CD14-positive monocyte (primary cell): ENCODE measurements around the gene CABP7. TPM values are rescaled to one million over a fixed set of nuclear protein-coding genes. Genes with fewer than 3 reads are reported as not detected.

Experiments
- DNase-seq, 3 donors: peaks; one replicate each; pipeline ENCODE4 v3.0.0-alpha.2; 2011 to 2022
- H2AFZ ChIP-seq: 2 replicates; pipeline ENCODE4 v1.6.0; 2012; ENCODE audit warnings: mild to moderate bottlenecking, low read depth, low read length, inconsistent platforms; ENCODE audit not compliant: insufficient read depth, poor library complexity, severe bottlenecking
- H3K27ac ChIP-seq, 2 donors: 1 replicate in 1 of 2; 2 replicates in 1 of 2; pipeline ENCODE4 v1.5.1; 2012 to 2013; ENCODE audit warnings: low read length in 2 of 2, control low read depth in 1 of 2, inconsistent platforms in 1 of 2, low read depth in 1 of 2, mild to moderate bottlenecking in 1 of 2
- H3K27me3 ChIP-seq, 2 donors: one replicate each; pipeline versions ENCODE4 v1.6.0 to v1.6.1; 2011 to 2013; ENCODE audit warnings: low read length in 2 of 2; ENCODE audit not compliant: control insufficient read depth in 2 of 2, insufficient read depth in 2 of 2
- H3K36me3 ChIP-seq, 2 donors: replicated peaks in 1 of 2; 1 replicate in 1 of 2; 2 replicates in 1 of 2; pipeline versions ENCODE4 v1.5.1 to v1.6.1; 2012 to 2013; ENCODE audit warnings: low read length in 2 of 2, control low read depth in 1 of 2, inconsistent platforms in 1 of 2, mild to moderate bottlenecking in 1 of 2; ENCODE audit not compliant: insufficient read depth in 2 of 2, control insufficient read depth in 1 of 2
- H3K4me1 ChIP-seq, 2 donors: 1 replicate in 1 of 2; 2 replicates in 1 of 2; pipeline versions ENCODE4 v1.5.1 to v1.6.1; 2012 to 2013; ENCODE audit warnings: low read length in 2 of 2, control low read depth in 1 of 2, inconsistent platforms in 1 of 2, mild to moderate bottlenecking in 1 of 2, moderate library complexity in 1 of 2; ENCODE audit not compliant: insufficient read depth in 2 of 2, control insufficient read depth in 1 of 2
- H3K4me2 ChIP-seq: replicated peaks from 2 replicates; pipeline ENCODE3; 2012; ENCODE audit warnings: low read length, moderate library complexity, mild to moderate bottlenecking; ENCODE audit not compliant: poor library complexity, severe bottlenecking; ENCODE audit errors: extremely low read depth
- H3K4me3 ChIP-seq, 3 experiments: fragments of 200-600 bp in 1 of 3; sonication (generic) in 1 of 3; replicated peaks in 1 of 3; 1 replicate in 2 of 3; 2 replicates in 1 of 3; pipeline ENCODE4 v1.5.1; 2011 to 2013; ENCODE audit warnings: low read length in 3 of 3, mild to moderate bottlenecking in 3 of 3, control low read depth in 2 of 3, low read depth in 2 of 3, inconsistent platforms in 1 of 3, moderate library complexity in 1 of 3
- H3K79me2 ChIP-seq: 2 replicates; pipeline ENCODE4 v1.6.0; 2012; ENCODE audit warnings: mild to moderate bottlenecking, control low read depth, inconsistent platforms, low read length, moderate library complexity; ENCODE audit not compliant: insufficient read depth
- H3K9ac ChIP-seq: 2 replicates; pipeline ENCODE4 v1.6.0; 2017; ENCODE audit warnings: low read length, mild to moderate bottlenecking; ENCODE audit not compliant: insufficient read depth, poor library complexity, severe bottlenecking
- H3K9me3 ChIP-seq, 2 donors: replicated peaks in 1 of 2; 1 replicate in 1 of 2; 2 replicates in 1 of 2; pipeline versions ENCODE4 v1.5.1 to v1.6.1; 2012 to 2013; ENCODE audit warnings: low read length in 2 of 2, control low read depth in 1 of 2; ENCODE audit not compliant: control insufficient read depth in 1 of 2, insufficient read depth in 1 of 2
- H4K20me1 ChIP-seq: 2 replicates; pipeline ENCODE4 v1.6.0; 2012; ENCODE audit warnings: mild to moderate bottlenecking, low read length, control low read depth, moderate library complexity; ENCODE audit not compliant: insufficient read depth
- H3K27ac Mint-ChIP-seq, 7 donors: one replicate each; pipeline ENCODE4 v1.8.0; 2020; ENCODE audit warnings: mild to moderate bottlenecking in 7 of 7, mixed read lengths in 7 of 7, moderate library complexity in 6 of 7, inconsistent platforms in 2 of 7
- H3K27me3 Mint-ChIP-seq, 3 donors: one replicate each; pipeline ENCODE4 v1.8.0; 2021 to 2022; ENCODE audit warnings: low read depth in 3 of 3, mild to moderate bottlenecking in 3 of 3, mixed read lengths in 3 of 3, moderate library complexity in 3 of 3, inconsistent platforms in 1 of 3
- H3K36me3 Mint-ChIP-seq, 2 donors: one replicate each; pipeline ENCODE4 v1.8.0; 2020; ENCODE audit warnings: mixed read lengths in 2 of 2, inconsistent platforms in 1 of 2, mild to moderate bottlenecking in 1 of 2
- H3K4me1 Mint-ChIP-seq: one replicate; pipeline ENCODE4 v1.8.0; 2020; ENCODE audit warnings: mild to moderate bottlenecking, mixed read lengths
- H3K4me3 Mint-ChIP-seq, 2 donors: one replicate each; pipeline ENCODE4 v1.8.0; 2020; ENCODE audit warnings: mild to moderate bottlenecking in 2 of 2, mixed read lengths in 2 of 2, moderate library complexity in 1 of 2
- H3K9me3 Mint-ChIP-seq, 7 donors: one replicate each; pipeline ENCODE4 v1.8.0; 2020 to 2022; ENCODE audit warnings: mixed read lengths in 7 of 7, mild to moderate bottlenecking in 6 of 7, moderate library complexity in 6 of 7, inconsistent platforms in 2 of 7
- WGBS: methylation state at CpG from one replicate; pipeline ENCODE4 v1.1.5; 2013; ENCODE audit warnings: missing lambda C conversion rate; ENCODE audit not compliant: insufficient coverage; 5-methylcytosine and 5-hydroxymethylcytosine counted together
- intact Hi-C, 2 donors: fragments of 100-400 bp; cut with micrococcal nuclease; formaldehyde crosslinking; loops; one replicate each; pipeline versions ENCODE4 v1.15.0 to v1.15.1; 2023
- polyA plus RNA-seq, 3 donors: library from polyadenylated mRNA; depleted of rRNA in 1 of 3; unstranded in 2 of 3; stranded (reverse) in 1 of 3; fragments of 300-500 nt in 2 of 3; fragments of >200 nt in 1 of 3; fragmentation: Illumina TruSeq in 2 of 3; gene quantifications; 1 replicate in 2 of 3; 2 replicates in 1 of 3; pipeline ENCODE4 v1.2.3, GENCODE V29; 2012 to 2021
- TF ChIP-seq, protein P1 (sequence below): fragments of 200-600 bp; IDR thresholded peaks from one replicate; pipeline ENCODE4 v1.8.0; 2022; ENCODE audit warnings: antibody characterized with exemption, mild to moderate bottlenecking

The CABP7 gene
- polyA plus RNA-seq, 3 donors: 0.11 to 0.14 TPM; not detected in 1

DNA sequence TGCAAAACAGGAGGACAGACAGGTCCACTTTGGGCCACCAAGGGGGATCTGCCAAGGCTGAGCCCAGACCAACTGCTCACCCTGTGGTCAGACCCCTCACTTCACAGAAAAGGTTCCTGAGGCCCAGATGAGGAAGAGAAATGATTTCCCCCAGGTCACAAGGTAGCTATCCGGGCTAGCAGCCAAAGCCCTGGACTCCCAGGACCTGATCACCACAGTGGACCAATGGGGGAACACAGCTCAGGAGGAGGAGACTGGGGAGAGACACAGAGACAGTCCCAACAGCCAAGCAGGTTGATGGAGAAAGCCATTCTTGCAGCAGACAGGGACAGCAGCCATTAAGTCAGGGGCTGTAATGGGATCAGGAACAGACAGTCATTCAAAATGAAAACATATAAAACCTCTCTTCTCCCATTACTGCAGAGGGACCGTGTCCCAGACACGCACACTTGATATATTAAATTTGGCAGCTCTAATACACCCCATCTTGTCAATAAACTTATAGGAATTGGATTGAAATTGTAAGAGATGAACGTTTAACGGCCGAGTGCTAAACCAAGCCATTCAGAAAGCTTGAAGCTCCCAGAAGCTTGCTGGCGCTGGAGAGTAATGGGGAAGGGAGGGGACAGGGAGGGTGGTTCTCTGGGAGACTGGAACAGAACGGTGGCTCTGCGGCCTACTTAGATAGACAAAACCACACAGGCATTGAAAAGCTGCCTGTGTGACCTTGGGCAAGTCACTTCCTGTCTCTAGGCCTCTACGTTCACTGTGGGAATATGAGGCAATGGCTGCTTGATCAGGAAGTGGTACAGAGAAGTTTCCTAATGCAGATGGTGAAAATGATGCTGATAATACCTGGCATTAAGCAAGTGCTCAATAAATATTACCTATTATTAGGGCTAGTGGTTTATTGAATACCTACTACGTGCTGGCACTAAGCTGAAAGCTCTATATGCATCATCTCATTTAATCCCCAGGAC, 31.0 kb downstream of the CABP7 start:
- no peak overlapping the region for H3K4me3 Mint-ChIP-seq
- WGBS: 27% methylated on average over 3 of the region's 11 CpGs

DNA sequence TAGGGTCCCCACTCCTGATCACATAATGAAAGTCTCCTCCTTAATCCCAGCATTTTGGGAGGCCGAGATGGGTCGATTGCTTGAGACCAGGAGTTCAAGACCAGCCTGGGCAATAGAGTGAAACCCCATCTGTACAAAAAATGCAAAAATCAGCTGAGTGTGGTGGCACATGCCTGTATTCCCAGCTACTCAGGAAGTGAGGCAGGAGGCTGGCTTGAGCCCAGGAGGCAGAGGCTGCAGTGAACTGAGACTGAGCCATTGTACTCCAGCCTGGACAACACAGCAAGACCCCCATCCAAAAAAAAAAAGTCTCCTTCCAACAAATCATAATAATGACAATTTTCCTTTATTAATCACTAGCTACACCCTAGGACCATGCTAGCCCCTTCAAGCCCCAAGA, 31.9 kb downstream of the CABP7 start:
- Histone ChIP-seq H3K27me3 (no peaks in the 10 kb centered on the region), H3K9ac (no peak overlapping the region), H4K20me1 (no peaks in the 10 kb centered on the region), H3K9me3 (no peaks in the 10 kb centered on the region), H3K4me3 (no peak overlapping the region), H3K4me2 (no peak overlapping the region), H3K27ac (peak overlapping the region; percentile 66 to 87), H3K79me2 (peaks cover 12% of the 10 kb centered on the region), H3K36me3 (peaks cover 22 to 43% of the 10 kb centered on the region in 2 donors), H3K4me1 (peaks cover 19 to 21% of the 10 kb centered on the region in 2 donors), H2AFZ (no peak overlapping the region)
- no peak for DNase-seq
- TF ChIP-seq, protein P1, sequence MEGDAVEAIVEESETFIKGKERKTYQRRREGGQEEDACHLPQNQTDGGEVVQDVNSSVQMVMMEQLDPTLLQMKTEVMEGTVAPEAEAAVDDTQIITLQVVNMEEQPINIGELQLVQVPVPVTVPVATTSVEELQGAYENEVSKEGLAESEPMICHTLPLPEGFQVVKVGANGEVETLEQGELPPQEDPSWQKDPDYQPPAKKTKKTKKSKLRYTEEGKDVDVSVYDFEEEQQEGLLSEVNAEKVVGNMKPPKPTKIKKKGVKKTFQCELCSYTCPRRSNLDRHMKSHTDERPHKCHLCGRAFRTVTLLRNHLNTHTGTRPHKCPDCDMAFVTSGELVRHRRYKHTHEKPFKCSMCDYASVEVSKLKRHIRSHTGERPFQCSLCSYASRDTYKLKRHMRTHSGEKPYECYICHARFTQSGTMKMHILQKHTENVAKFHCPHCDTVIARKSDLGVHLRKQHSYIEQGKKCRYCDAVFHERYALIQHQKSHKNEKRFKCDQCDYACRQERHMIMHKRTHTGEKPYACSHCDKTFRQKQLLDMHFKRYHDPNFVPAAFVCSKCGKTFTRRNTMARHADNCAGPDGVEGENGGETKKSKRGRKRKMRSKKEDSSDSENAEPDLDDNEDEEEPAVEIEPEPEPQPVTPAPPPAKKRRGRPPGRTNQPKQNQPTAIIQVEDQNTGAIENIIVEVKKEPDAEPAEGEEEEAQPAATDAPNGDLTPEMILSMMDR: no peak
- intact Hi-C loops: no loop called here
- Mint-ChIP-seq H3K4me3 (no peak overlapping the region), H3K9me3 (no peaks in the 10 kb centered on the region), H3K27ac (peak overlapping the region; percentile 85 to 94 (median 92)), H3K4me1 (peaks cover 21% of the 10 kb centered on the region), H3K27me3 (peaks cover 0 to 4% (median 0%) of the 10 kb centered on the region in 3 donors), H3K36me3 (peaks cover 40 to 55% of the 10 kb centered on the region in 2 donors)
- WGBS: 100% methylated on average over 2 of the region's 2 CpGs

More for the DNA sequence above, 31.0 kb downstream of the CABP7 start:
- peaks cover 19 to 21% of the 10 kb centered on the region in 2 donors for H3K4me1 ChIP-seq
- H3K27ac ChIP-seq: peak overlapping the region; percentile 66 to 87
- intact Hi-C loops: no loop called here
- peaks cover 12% of the 10 kb centered on the region for H3K79me2 ChIP-seq
- H3K9me3 ChIP-seq: no peaks in the 10 kb centered on the region
- H2AFZ ChIP-seq: peak overlapping the region; percentile 60
- peak overlapping the region; percentile 35 for H3K9ac ChIP-seq
- H3K4me1 Mint-ChIP-seq: peaks cover 21% of the 10 kb centered on the region
- peak; percentile 81 to 90 (median 89) for DNase-seq
- peaks cover 42 to 63% of the 10 kb centered on the region in 2 donors for H3K36me3 Mint-ChIP-seq
- H3K4me3 ChIP-seq: no peak overlapping the region
- H3K27me3 Mint-ChIP-seq: peaks cover 0 to 4% (median 0%) of the 10 kb centered on the region in 3 donors
- no peaks in the 10 kb centered on the region for H3K27me3 ChIP-seq
- peaks cover 28 to 51% of the 10 kb centered on the region in 2 donors for H3K36me3 ChIP-seq
- H3K4me2 ChIP-seq: no peak overlapping the region
- H4K20me1 ChIP-seq: no peaks in the 10 kb centered on the region
- TF ChIP-seq, protein P1: no peak
- H3K9me3 Mint-ChIP-seq: no peaks in the 10 kb centered on the region
- H3K27ac Mint-ChIP-seq: peak overlapping the region; percentile 86 to 96 (median 93)
